HUES48 (cell line): ENCODE results near the gene ITK.
"Not testable (repeated sequence)": the region's sequence is repeated elsewhere in the genome, so short reads cannot be mapped to it uniquely, and the experiment has no call there.

Source experiments
- H3K27ac ChIP-seq: one replicate; pipeline ENCODE4 v1.7.0; 2013; ENCODE audit warnings: low read depth, low read length, inconsistent platforms
- H3K27me3 ChIP-seq: 2 replicates; pipeline ENCODE4 v1.6.1; 2013; ENCODE audit warnings: mild to moderate bottlenecking, low read length; ENCODE audit not compliant: control insufficient read depth, insufficient read depth
- H3K36me3 ChIP-seq: 2 replicates; pipeline ENCODE4 v1.6.1; 2013; ENCODE audit warnings: low read length; ENCODE audit not compliant: control insufficient read depth, insufficient read depth
- H3K4me1 ChIP-seq: 2 replicates; pipeline ENCODE4 v1.6.1; 2013; ENCODE audit warnings: mild to moderate bottlenecking, low read length; ENCODE audit not compliant: control insufficient read depth, insufficient read depth
- H3K4me3 ChIP-seq: 2 replicates; pipeline ENCODE4 v1.5.1; 2013; ENCODE audit warnings: mild to moderate bottlenecking, low read depth, low read length
- H3K9ac ChIP-seq: 2 replicates; pipeline ENCODE4 v1.6.1; 2013; ENCODE audit warnings: mild to moderate bottlenecking, low read depth, low read length, moderate library complexity
- H3K9me3 ChIP-seq: 2 replicates; pipeline ENCODE4 v1.6.1; 2013; ENCODE audit warnings: low read length; ENCODE audit not compliant: control insufficient read depth, insufficient read depth

The ITK gene

GRCh38 chr5:157225469-157226422, 45.1 kb downstream of the ITK start:
- H3K4me1 ChIP-seq, result no peaks in the 10 kb centered on the region
- H3K36me3 ChIP-seq, result no peaks in the 10 kb centered on the region
- H3K27me3 ChIP-seq, result no peaks in the 10 kb centered on the region
- H3K9ac ChIP-seq, result no peak overlapping the region
- H3K4me3 ChIP-seq, result no peak overlapping the region
- H3K9me3 ChIP-seq, result no peaks in the 10 kb centered on the region
- H3K27ac ChIP-seq, result no peak overlapping the region

GRCh38 chr5:157230610-157231009, 50.0 kb downstream of the ITK start:
- Histone ChIP-seq H3K36me3 (no peaks in the 10 kb centered on the region), H3K4me3 (no peak overlapping the region), H3K9me3 (no peaks in the 10 kb centered on the region), H3K4me1 (no peaks in the 10 kb centered on the region), H3K27ac (no peak overlapping the region), H3K27me3 (no peaks in the 10 kb centered on the region), H3K9ac (no peak overlapping the region)

- Histone ChIP-seq H3K9ac (no peak overlapping the region), H3K27me3 (no peaks in the 10 kb centered on the region), H3K4me1 (no peaks in the 10 kb centered on the region), H3K9me3 (no peaks in the 10 kb centered on the region), H3K4me3 (no peak overlapping the region), H3K36me3 (no peaks in the 10 kb centered on the region), H3K27ac (no peak overlapping the region)
Observed at GRCh38 chr5:157232706-157233105, 52.1 kb downstream of the ITK start.

GRCh38 chr5:157233515-157233914, 52.9 kb downstream of the ITK start:
- Histone ChIP-seq H3K4me1 (no peaks in the 10 kb centered on the region), H3K9ac (no peak overlapping the region), H3K36me3 (no peaks in the 10 kb centered on the region), H3K9me3 (no peaks in the 10 kb centered on the region), H3K27ac (no peak overlapping the region), H3K27me3 (no peaks in the 10 kb centered on the region), H3K4me3 (no peak overlapping the region)

GRCh38 chr5:157236423-157236822, 55.8 kb downstream of the ITK start:
- Histone ChIP-seq H3K9me3 (no peaks in the 10 kb centered on the region), H3K36me3 (no peaks in the 10 kb centered on the region), H3K9ac (no peak overlapping the region), H3K4me1 (no peaks in the 10 kb centered on the region), H3K4me3 (no peak overlapping the region), H3K27ac (no peak overlapping the region), H3K27me3 (no peaks in the 10 kb centered on the region)

GRCh38 chr5:157241483-157241882, 60.8 kb downstream of the ITK start:
- H3K27ac ChIP-seq, result no peak overlapping the region
- no peaks in the 10 kb centered on the region for H3K9me3 ChIP-seq
- H3K4me1 ChIP-seq, result peaks cover 10% of the 10 kb centered on the region
- no peak overlapping the region for H3K9ac ChIP-seq
- no peak overlapping the region for H3K4me3 ChIP-seq
- no peaks in the 10 kb centered on the region for H3K36me3 ChIP-seq
- no peaks in the 10 kb centered on the region for H3K27me3 ChIP-seq

GRCh38 chr5:157244704-157245103, 64.1 kb downstream of the ITK start:
- not testable (repeated sequence) for H3K4me3 ChIP-seq, H3K36me3 ChIP-seq, H3K9me3 ChIP-seq, H3K9ac ChIP-seq, H3K27me3 ChIP-seq, H3K27ac ChIP-seq
- H3K4me1 ChIP-seq, result peaks cover 10% of the 10 kb centered on the region

GRCh38 chr5:157245476-157245875, 64.8 kb downstream of the ITK start:
- Histone ChIP-seq H3K9ac (peak overlapping the region; percentile 13; the same call in 1 of the 2 replicates), H3K4me1 (peaks cover 10% of the 10 kb centered on the region), H3K27ac (peak overlapping the region; percentile 85), H3K27me3 (no peaks in the 10 kb centered on the region), H3K36me3 (no peaks in the 10 kb centered on the region), H3K4me3 (no peak overlapping the region), H3K9me3 (no peaks in the 10 kb centered on the region)

GRCh38 chr5:157245886-157246285, 65.2 kb downstream of the ITK start:
- Histone ChIP-seq H3K27ac (peak overlapping the region; percentile 85), H3K4me1 (peaks cover 10% of the 10 kb centered on the region), H3K9ac (peak overlapping the region; percentile 13; the same call in 1 of the 2 replicates), H3K9me3 (no peaks in the 10 kb centered on the region), H3K4me3 (no peak overlapping the region), H3K27me3 (no peaks in the 10 kb centered on the region), H3K36me3 (no peaks in the 10 kb centered on the region)

- H3K4me1 ChIP-seq, result peaks cover 10% of the 10 kb centered on the region
- H3K27ac ChIP-seq, result no peak overlapping the region
- H3K4me3 ChIP-seq, result no peak overlapping the region
- H3K36me3 ChIP-seq, result no peaks in the 10 kb centered on the region
- no peaks in the 10 kb centered on the region for H3K9me3 ChIP-seq
- H3K27me3 ChIP-seq, result no peaks in the 10 kb centered on the region
- no peak overlapping the region for H3K9ac ChIP-seq
Observed at GRCh38 chr5:157247267-157247666, 66.6 kb downstream of the ITK start.

- no peaks in the 10 kb centered on the region for H3K27me3 ChIP-seq
- H3K4me1 ChIP-seq, result peaks cover 10% of the 10 kb centered on the region
- H3K9me3 ChIP-seq, result no peaks in the 10 kb centered on the region
- no peaks in the 10 kb centered on the region for H3K36me3 ChIP-seq
- no peak overlapping the region for H3K4me3 ChIP-seq
- H3K9ac ChIP-seq, result no peak overlapping the region
- H3K27ac ChIP-seq, result no peak overlapping the region
Observed at GRCh38 chr5:157248821-157249470, 68.3 kb downstream of the ITK start.
